Pancreas (tissue), 10 donors: ENCODE results near the gene SLC10A7. TPM values are rescaled to one million over a fixed set of nuclear protein-coding genes. Genes with fewer than 3 reads are reported as not detected.

ENCODE experiments used
- ATAC-seq, 4 donors: fragments of 200-7000 bp; cut with Tn5 transposase; one replicate each; pipeline versions ENCODE4 v1.8.0 to v1.9.1; 2020; ENCODE audit warnings: mild to moderate bottlenecking in 4 of 4, moderate library complexity in 4 of 4
- DNase-seq, 6 donors: peaks; one replicate each; pipeline ENCODE4 v3.0.0-alpha.2; 2020
- FAIRE-seq: peaks from 2 replicates; lab custom pipeline; 2012; peaks lifted over from hg19 to GRCh38; lab: Jason Lieb, UNC
- H3K27ac ChIP-seq, 4 donors: fragments of 200-600 bp; sonication (generic); 1 replicate in 3 of 4; 2 replicates in 1 of 4; pipeline versions ENCODE4 v1.5.0 to v1.8.0; 2020
- H3K27me3 ChIP-seq, 4 donors: fragments of 200-600 bp; one replicate each; pipeline ENCODE4 v1.8.0; 2021
- H3K36me3 ChIP-seq, 3 donors: fragments of 200-600 bp; sonication (generic) in 1 of 3; one replicate each; pipeline versions ENCODE4 v1.5.0 to v1.8.0; 2020 to 2021
- H3K4me1 ChIP-seq, 3 donors: fragments of 200-600 bp; one replicate each; pipeline ENCODE4 v1.8.0; 2021
- H3K4me3 ChIP-seq, 4 donors: fragments of 200-600 bp; sonication (generic) in 2 of 4; one replicate each; pipeline versions ENCODE4 v1.5.0 to v1.8.0; 2020 to 2021
- H3K9me3 ChIP-seq, 4 donors: fragments of 200-600 bp; one replicate each; pipeline ENCODE4 v1.8.0; 2021
- CTCF ChIP-seq, 4 donors: fragments of 200-600 bp; sonication (generic) in 3 of 4; IDR thresholded peaks; one replicate each; pipeline versions ENCODE4 v1.5.0 to v1.8.0; 2021; ENCODE audit warnings: antibody characterized with exemption in 4 of 4
- WGBS, 2 donors: extraction: QIAGEN DNeasy Blood & Tissue Kit; methylation state at CpG; one replicate each; pipeline ENCODE4 v1.1.7; 2013; 5-methylcytosine and 5-hydroxymethylcytosine counted together
- intact Hi-C, 3 donors: fragments of 100-400 bp; cut with DNase I; formaldehyde crosslinking; loops; one replicate each; pipeline versions ENCODE4 v1.11.1 to v1.14.2; 2022
- polyA plus RNA-seq, 2 donors: library from polyadenylated mRNA; stranded (reverse); fragments of 200-250 nt; gene quantifications; one replicate each; pipeline ENCODE4 v1.2.3, GENCODE V29; 2013
- total RNA-seq, 6 donors: library from RNA; stranded (reverse); fragmentation: NEBNext Ultra II Directional in 4 of 6; extraction: Animal tissue kit (Norgen Biotek cat#: 25700) in 4 of 6; gene quantifications; one replicate each; pipeline versions ENCODE4 v1.2.1 to v1.2.4, GENCODE V29; 2021 to 2023
- donor health status: healthy with polysubstance abuse.
- donor health status: DM: no; HTN: no; CAD: no; lungs with moderate emphysema.
- donor health status: DM: no; HTN: no; CAD: no.
- donor health status: control.
- donor health status: control.
- donor health status: Bipolar disorder and iron deficiency.
- donor health status: DM: yes; HTN: yes; CAD: no.
- donor health status: DM: no; HTN: no; CAD: no.
- donor health status: DM: no; HTN: no; CAD: no.
- donor health status: DM: yes; HTN: yes; CAD: no.

Gene SLC10A7
- total and polyA plus RNA-seq, 8 donors, result 2.1 to 11.1 (median 6.9) TPM

GRCh38 chr4:146246381-146246780 lies 275.4 kb downstream of the SLC10A7 start:
- TF ChIP-seq CTCF (IDR thresholded peaks at IDR 0.05), result no peak
- FAIRE-seq (no peak), ATAC-seq (no peak), DNase-seq (no peak)
- Histone ChIP-seq H3K36me3 (no peaks in the 10 kb centered on the region), H3K9me3 (no peaks in the 10 kb centered on the region), H3K4me3 (no peak overlapping the region), H3K4me1 (peaks cover 0 to 7% (median 4%) of the 10 kb centered on the region in 3 donors), H3K27ac (no peak overlapping the region), H3K27me3 (no peaks in the 10 kb centered on the region)
- WGBS, 2 donors, result 67 to 74% methylated on average over 6 of the region's 6 CpGs
- intact Hi-C loops, result no loop called here

DNA sequence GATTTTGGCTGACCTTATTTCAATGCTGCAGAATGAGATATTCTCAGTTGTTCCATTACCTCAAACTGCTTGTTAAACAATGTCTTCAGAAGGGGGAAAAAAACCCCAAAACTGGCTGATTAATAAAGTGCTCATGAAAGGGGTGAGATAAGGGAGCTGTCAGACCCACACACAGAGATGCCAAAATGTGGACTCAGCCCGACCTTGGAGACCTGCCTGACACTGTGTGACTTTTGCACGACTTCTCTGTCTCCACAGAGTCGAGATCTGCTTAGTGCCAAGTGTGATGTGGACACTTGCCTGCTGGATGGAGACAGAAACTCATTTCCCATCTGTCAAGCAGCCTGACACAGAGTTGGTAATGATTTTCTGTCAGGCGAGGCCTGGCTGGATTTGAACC lies 275.9 kb downstream of the SLC10A7 start:
- DNase-seq, result no peak

GRCh38 chr4:146245246-146245645 lies 276.5 kb downstream of the SLC10A7 start:
- no peaks in the 10 kb centered on the region for H3K9me3 ChIP-seq
- no peak overlapping the region for H3K4me3 ChIP-seq
- WGBS, 2 donors, result 29 to 44% methylated on average over 3 of the region's 3 CpGs
- no peaks in the 10 kb centered on the region for H3K36me3 ChIP-seq
- no peak overlapping the region for H3K27ac ChIP-seq
- TF ChIP-seq CTCF (IDR thresholded peaks at IDR 0.05), result no peak
- H3K4me1 ChIP-seq, result peaks cover 0 to 7% (median 4%) of the 10 kb centered on the region in 3 donors
- DNase-seq (no peak), ATAC-seq (no peak), FAIRE-seq (no peak)
- intact Hi-C loops, result no loop called here
- no peaks in the 10 kb centered on the region for H3K27me3 ChIP-seq

More for the DNA sequence above, 275.9 kb downstream of the SLC10A7 start:
- no peak for FAIRE-seq
- Histone ChIP-seq H3K4me1 (peaks cover 0 to 7% (median 4%) of the 10 kb centered on the region in 3 donors), H3K36me3 (no peaks in the 10 kb centered on the region), H3K27ac (no peak overlapping the region), H3K27me3 (no peaks in the 10 kb centered on the region), H3K4me3 (no peak overlapping the region), H3K9me3 (no peaks in the 10 kb centered on the region)
- 13 to 19% methylated on average over 4 of the region's 4 CpGs for WGBS, 2 donors
- intact Hi-C loops, result no loop called here
- no peak for TF ChIP-seq CTCF (IDR thresholded peaks at IDR 0.05)
- ATAC-seq, result peak in 1 of 4 donors; percentile 20

- TF ChIP-seq CTCF (IDR thresholded peaks at IDR 0.05), result no peak
- peaks cover 0 to 7% (median 4%) of the 10 kb centered on the region in 3 donors for H3K4me1 ChIP-seq
- WGBS, 2 donors, result 65 to 75% methylated on average over 9 of the region's 9 CpGs
- H3K4me3 ChIP-seq, result no peak overlapping the region
- no peaks in the 10 kb centered on the region for H3K36me3 ChIP-seq
- H3K27ac ChIP-seq, result no peak overlapping the region
- intact Hi-C loops, result no loop called here
- ATAC-seq, result no peak
- no peak for FAIRE-seq
- H3K27me3 ChIP-seq, result no peaks in the 10 kb centered on the region
- H3K9me3 ChIP-seq, result no peaks in the 10 kb centered on the region
- DNase-seq, result no peak
These were observed 277.2 kb downstream of the SLC10A7 start for GRCh38 chr4:146244496-146244895.

DNA sequence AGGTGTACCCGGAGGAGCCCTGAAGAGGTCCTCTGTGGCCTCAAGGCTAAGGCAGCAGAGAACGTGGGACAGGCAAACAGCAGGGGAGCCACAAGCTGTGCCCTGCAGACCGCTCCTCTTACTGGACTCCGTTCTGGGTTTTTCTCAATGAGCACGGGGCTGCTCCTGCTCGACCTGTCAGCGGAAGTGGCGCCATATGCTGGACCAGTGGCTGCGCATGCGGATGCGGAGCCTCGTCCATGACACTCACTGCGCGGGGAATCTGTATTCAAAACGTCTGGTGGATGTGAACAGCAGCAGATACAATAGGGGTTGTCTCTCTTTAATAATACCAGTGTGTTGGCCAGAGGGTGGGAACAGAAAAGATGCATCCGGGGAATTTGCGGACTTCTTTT lies 277.9 kb downstream of the SLC10A7 start:
- intact Hi-C loops, result no loop called here

More for the DNA sequence above, 277.9 kb downstream of the SLC10A7 start:
- ATAC-seq, result no peak
- Histone ChIP-seq H3K27ac (no peak overlapping the region), H3K4me1 (peaks cover 0 to 7% (median 4%) of the 10 kb centered on the region in 3 donors), H3K27me3 (no peaks in the 10 kb centered on the region), H3K9me3 (no peaks in the 10 kb centered on the region), H3K36me3 (no peaks in the 10 kb centered on the region), H3K4me3 (no peak overlapping the region)
- WGBS, 2 donors, result 73 to 86% methylated on average over 17 of the region's 17 CpGs
- no peak for DNase-seq
- no peak for TF ChIP-seq CTCF (IDR thresholded peaks at IDR 0.05)
- no peak for FAIRE-seq
